ENCODE measurements around the gene TDRD5.
A peak's percentile ranks its signal among the peaks of the same experiment; 100 is the strongest.
"Not testable (repeated sequence)": the region's sequence is repeated elsewhere in the genome, so short reads cannot be mapped to it uniquely, and the experiment has no call there.

The TDRD5 gene

DNA sequence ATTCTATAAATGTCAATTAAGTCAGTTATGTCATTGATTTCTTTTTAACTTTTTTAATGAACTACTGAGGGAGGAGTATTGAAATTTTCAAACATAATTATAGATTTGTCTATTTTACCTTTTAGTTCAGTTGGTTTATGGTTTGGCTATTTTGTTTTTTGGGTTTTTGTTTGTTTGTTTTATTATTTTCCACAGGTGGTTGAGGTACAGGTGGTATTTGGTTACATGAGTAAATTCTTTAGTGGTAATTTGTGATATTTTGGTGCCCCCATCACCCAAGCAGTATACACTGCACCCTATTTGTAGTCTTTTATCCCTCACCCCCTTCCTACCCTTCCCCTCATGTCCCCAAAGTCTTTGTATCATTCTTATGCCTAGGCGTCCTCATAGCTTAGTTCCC lies 9.5 kb downstream of the TDRD5 start:
- DNase-seq (ENCODE audit: low read depth) = no peak

DNA sequence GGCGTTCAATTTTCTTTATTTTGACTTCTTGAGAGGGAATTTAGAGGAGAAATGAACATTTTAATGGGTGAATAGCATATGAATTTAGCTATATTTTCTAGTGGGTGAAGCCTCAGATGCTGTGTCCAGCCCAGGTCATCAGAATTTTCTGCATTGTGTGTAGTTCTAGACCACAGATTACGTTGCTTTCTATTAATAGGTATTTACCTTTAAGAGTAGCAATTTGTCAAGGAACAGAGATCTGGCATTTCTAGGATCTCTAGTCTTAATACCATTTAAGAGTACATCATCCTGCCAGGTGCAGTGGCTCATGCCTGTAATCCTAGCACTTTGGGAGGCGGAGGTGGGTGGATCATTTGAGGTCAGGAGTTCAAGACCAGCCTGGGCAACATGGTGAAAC lies 20.7 kb downstream of the TDRD5 start:
- DNase-seq (ENCODE audit: low read depth) = no peak

DNA sequence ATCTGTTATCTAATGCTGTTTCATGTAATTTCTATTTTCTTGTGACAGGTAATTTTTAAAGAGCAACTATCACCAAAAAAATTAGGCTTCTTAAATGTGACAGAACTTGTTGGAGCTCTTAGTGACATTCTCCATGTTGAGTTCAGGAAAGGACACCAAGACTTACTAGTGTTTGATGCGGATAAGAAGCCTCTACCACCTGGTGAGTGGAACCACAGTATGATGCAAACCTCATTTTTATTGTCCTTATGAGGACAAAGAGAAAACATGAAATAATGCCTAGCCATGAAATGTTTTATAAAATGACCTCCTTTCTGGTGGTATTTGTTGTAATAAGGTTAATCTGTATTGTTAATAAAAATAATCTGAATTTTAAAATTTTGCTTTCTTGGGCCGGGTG lies 39.1 kb downstream of the TDRD5 start:
- no peak for DNase-seq (ENCODE audit: low read depth)

DNA sequence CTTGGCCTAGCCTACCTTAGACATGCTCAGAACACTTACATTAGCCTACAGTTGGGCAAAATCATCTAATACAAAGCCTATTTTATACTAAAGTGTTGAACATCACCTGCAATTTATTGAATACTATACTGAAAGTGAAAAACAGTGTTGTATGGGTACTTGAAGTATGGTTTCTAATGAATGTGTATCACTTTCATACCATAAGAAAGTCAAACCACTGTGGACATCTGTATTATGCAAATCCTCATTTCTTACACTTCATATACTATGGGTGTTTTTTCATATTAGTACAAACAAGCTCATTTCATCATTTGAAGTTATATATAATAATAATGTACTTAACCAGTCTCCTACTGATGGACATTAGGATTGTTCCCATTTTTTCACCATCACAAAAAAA lies 41.2 kb downstream of the TDRD5 start:
- no peak for DNase-seq (ENCODE audit: low read depth)

DNA sequence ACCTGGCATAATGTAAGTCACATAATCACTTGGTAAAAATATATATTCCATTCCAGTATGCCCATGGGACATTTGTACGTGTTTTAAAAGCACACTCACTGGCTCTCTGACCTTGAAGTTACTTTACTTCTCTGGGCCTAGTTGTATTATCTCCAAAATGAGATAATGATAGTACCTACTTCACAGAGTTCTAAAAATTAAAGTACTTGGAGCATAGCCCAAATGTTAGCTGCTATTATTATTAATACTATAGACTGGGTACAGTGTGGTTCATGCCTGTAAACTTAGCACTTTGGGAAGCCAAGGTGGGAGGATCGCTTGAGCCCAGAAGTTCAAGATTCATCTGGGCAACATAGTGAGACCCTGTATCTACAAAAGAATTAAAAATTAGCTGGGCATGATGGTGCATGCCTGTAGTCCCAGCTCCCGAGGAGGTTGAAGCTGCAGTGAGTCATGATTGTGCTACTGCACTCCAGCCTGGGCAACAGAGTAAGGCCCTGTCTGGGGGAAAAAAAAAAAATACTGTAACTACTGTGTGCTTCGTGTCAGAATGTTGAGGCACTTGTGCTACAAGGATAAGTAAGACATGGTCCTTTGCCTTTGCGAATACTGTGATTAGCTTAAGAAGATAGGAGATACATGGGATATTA lies 45.7 kb downstream of the TDRD5 start:
- no peak for DNase-seq (ENCODE audit: low read depth)

DNA sequence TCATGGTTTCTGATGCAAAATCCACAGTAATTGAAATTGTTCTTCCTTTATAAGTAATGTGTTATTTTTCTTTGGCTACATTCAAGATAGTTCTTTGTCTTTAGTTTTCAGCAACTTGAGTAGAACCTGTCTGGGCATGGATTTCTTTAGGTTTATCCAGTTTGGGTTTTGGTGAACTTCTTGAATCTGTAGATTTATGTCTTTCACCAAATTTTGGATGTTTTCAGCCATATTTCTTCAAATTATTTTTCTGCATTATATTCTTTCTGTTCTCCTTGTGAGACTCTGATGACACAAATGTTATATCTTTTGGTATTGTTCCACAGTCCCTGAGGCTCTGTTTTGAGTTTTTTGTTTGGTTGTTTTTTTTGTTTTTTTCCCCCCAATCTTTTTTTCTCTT lies 69.4 kb downstream of the TDRD5 start:
- no peak for DNase-seq (ENCODE audit: low read depth)

DNA sequence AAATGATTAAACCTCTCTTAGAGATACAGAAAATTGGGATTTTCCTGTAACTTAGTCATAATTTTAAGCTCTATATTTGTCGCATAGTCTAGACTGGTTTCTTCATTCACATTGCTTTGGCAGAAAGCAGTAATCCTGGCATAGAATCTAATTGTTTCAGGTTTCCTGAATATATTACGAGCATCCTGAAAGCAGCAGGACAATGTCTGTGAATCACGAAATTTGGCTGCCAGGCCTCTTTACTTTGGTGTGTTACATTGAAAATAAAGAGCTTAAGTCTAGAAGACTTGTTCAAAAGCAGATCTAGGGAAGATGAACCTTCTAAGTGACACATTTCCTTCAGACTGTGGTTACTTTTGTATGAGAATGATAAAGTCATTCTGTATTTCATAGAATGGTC lies 72.2 kb downstream of the TDRD5 start:
- no peak for DNase-seq (ENCODE audit: low read depth)

DNA sequence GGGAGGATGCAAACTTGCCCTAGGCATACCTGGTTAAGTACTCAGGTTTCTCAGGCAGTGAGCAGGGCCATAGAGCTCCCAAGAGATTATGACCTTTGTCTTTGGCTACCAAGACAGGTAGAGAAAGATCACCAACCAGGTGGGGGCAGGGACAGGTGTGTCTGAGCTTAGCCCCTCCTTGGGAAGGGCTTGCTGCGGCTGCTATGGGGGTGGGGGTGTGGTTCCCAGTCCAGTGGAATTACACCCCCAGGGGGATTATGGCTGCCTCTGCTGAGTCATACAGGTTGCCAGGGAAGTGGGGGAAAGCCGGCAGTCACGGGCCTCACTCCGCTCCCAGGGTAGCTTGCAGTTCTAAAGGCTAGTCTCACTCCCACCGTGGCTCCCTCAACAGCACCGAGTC lies 86.2 kb downstream of the TDRD5 start:
- DNase-seq (ENCODE audit: low read depth) = no peak

DNA sequence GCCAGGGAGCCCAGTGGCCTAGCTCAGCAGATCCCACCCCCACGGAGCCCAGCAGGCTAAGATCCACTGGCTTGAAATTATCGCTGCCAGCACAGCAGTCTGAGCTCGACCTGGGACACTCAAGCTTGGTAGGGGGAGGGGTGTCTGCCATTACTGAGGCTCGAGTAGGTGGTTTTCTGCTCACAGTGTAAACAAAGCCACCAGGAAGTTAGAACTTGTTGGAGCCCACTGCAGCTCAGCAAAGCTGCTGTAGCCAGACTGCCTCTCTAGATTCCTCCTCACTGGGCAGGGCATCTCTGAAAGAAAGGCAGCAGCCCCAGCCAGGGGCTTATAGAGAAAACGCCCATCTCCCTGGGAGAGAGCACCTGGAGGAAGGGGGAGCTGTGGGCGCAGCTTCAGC lies 102.9 kb downstream of the TDRD5 start:
- DNase-seq (ENCODE audit: low read depth) = not testable (repeated sequence)

DNA sequence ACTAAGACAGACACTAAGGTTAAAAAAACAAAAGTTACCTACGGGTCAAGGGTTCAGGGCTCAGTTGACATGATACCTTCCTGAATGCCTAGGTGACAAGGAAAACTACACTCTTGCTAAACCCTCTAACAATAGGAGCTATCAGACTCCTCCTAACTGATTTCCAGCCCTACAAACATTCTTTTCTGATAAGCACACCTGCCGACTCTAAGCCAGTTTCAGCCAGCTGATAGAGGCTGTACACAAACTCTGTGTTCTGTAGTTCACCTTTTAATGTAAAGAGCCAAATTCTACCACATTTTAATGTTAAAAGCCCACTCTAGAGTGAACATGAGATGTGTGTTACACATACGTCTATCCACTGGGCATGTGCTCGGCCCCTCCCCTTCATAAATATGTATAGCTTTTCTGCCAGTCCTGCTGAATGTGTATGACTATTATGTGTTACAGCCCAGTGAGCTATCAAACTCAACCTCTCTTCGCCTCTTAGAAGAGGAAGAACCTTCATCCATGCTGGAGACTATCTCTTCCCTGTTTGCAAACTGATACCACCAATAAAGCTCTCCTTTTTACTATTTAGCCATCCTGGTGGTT lies 111.4 kb downstream of the TDRD5 start:
- no peak for DNase-seq (ENCODE audit: low read depth)

DNA sequence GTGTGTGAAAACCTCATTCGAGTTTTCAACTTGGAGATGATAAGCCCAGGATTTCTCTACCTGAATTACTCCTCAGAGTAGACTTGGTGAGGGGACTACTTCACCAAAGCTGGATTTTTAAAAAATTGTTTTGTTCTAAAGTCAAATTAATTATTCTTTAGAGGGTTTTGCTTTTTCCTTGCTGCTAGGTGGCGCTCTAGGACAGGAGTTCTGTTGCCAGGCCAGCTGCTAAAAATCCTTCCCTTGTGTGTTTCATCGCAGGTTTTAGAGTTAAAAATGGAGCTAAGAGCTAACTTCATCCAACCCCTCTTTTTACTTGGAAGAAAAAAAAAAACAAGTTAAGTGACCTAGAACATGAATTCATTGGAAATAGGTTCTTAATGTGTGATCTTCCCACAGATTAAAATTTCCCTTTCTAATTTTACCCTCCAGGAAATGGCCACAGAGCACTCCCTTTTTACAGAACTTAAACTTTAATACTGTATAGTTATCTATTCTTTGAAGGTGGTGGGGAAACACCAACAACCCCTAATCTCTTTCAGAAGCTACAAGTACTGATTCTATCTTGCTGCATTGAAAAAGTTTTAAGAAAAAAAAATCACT lies 114.8 kb downstream of the TDRD5 start:
- DNase-seq (ENCODE audit: low read depth) = peak; percentile 11

DNA sequence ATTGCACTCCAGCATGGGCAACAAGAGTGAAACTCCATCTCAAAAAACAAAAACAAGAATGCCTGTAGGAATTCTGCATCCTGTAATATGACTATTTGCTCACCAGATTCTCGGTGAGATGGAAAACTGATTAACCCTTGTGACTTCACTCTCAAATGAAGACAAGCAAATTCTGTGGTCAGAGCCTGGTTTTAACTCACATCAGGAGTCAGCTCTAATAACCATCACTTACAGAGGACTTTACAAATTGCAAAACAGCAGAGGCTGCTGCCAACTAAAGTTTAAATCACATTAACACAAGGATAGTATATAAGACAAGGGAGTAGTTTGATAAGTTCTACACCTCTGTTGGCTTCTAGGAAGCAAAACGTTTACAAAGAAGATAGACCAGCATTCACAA lies 115.8 kb downstream of the TDRD5 start:
- DNase-seq (ENCODE audit: low read depth) = no peak

DNA sequence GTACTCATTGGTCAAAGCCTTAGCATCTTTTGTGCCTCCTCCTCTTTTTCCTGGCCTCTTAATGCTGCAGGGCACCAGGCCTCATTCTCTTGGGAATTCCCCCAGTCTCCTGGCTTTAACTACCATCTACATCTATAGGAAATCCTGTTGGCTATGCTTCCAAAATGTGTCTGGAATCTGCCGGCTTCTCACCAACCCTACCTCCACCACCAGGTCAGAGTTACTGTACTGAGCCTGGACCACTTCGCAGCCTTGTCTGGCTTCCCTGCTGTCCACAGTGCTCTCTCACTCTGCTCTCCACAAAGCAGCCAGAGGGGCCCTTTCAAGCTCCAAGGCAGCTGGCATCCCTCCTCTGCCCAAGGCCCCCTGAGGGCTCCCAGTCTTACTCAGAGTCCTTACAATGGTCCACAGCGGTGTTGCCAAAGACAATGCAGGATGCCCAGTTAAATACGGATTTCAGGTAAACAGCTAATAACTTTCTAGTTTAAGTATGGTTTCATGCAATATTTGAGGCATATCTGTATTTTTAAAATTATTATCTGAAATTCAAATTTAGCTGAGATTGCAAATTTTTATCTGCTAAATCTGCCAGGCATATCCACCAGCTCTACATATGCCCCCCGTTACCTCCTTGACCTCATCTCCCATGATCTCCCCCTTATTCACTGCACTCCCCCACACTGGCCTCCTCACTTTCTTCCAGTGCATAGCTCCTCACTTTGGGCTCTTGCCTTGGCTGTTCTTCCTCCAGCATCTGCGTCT lies 117.0 kb downstream of the TDRD5 start:
- DNase-seq (ENCODE audit: low read depth) = no peak

DNA sequence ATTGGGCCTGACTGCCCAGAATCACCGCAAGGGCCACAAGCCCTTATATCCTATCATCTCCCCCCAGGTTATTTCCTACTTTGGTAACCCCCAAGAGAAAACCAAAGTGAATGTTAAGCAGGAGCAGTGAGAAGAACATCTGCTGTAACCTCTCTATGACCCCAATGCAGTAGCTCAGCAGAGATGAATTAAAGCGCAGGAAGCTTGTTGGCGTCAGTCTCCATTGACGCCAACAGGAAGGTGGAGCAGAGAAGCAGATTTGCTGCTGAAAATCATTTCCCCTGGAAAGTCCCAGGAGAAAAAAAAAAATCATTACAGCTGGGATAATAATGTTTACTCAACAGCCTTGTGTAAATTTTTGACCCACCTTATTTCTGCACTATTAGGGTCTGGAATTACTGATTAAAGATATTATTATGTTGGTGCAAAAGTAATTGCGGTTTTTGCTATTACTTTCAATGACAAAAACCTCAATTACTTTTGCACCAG lies 118.3 kb downstream of the TDRD5 start:
- no peak for DNase-seq (ENCODE audit: low read depth)

DNA sequence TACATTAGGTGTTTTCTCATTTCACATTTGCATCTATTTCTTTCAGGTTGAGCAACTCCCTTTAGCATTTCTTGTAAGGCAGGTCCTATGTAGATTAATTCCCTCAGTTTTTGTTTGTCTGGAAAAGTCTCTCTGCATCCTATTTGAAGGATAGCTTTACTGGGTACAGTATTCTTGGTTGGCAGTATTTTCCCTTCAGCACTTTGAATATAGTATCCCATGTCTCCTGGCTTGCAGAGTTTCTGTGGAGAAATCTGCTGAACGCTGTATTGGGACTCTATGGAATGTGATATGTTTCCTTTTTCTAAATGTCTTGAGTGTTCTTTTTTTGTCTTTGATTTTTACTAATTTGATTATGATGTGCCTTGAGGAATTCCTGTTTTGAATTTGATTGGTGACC lies 122.5 kb downstream of the TDRD5 start:
- DNase-seq (ENCODE audit: low read depth) = no peak

DNA sequence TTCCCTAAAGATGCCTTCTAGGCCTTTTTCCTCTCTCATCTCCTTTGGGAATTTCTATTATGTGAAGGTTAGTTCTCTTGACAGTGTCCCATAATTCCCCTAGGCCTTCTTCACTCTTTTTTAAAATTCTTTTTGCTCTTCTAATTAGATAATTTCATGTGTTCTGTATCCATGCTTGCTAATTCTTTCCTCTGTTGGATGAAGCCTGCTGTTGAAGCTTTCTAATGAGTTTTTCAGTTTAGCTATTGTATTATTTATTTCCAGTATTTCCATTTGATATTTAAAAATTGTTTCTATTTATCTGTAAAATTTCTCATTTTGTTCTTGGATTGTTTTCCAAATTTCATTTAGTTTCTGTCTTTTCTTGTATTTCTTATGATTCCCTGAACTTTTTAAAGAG lies 123.0 kb downstream of the TDRD5 start:
- no peak for DNase-seq (ENCODE audit: low read depth)

DNA sequence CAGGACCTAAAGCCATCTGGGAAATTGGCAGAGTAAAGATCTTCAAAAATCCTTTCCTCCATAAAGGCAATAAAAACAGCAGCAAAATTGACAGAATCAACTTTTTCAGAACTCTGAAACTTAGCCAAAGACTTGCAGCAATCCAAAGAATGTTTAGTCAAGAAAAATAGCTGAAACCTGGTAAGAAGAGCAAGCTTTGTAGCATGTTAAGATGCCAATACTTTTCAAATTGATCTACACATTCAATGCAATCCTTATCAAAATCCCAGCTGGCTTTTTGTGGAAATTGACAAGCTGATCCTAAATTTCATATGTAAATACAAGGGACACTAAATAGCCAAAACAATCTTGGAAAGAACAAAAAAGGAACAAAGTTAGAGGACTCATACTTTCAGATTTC lies 127.6 kb downstream of the TDRD5 start:
- DNase-seq (ENCODE audit: low read depth) = no peak

DNA sequence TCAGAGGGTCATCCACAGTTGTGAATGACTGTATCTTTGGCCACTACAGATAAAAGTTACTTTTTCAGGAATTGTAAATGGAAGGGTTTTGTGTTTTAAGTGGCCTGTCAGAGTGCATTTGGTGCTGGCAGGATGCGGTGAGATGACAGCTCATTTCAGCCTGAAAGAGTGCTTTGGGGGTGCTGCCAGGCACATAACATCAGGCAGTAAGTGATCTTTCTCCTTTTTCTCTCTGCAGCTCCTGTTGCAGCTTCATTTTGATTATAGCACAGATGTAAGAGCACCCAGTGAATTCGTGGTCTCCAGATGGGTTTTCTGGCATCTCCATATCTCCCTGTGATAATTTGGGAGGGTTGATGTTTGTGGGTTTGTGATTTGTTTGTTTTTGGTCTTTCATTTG lies 136.6 kb downstream of the TDRD5 start:
- no peak for DNase-seq (ENCODE audit: low read depth)

DNA sequence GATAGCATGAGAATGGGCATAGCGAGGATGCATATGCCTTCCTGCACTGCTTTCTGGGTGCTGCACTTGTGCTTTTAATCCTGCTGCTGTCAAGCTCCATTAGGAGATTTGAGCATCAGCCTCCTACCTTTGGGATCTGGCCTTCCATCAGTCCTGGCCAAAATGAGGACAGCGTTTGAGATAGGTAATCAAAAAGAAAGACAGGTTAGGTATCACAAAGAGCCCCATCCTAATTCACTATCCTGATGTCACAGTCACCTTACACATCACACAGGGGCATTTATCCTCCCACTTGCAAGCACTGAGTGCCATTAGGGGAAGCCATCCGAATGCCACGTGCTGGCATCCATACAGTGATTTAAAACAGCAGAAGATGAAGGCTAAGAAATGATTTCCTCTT lies 138.2 kb downstream of the TDRD5 start:
- no peak for DNase-seq (ENCODE audit: low read depth)

DNA sequence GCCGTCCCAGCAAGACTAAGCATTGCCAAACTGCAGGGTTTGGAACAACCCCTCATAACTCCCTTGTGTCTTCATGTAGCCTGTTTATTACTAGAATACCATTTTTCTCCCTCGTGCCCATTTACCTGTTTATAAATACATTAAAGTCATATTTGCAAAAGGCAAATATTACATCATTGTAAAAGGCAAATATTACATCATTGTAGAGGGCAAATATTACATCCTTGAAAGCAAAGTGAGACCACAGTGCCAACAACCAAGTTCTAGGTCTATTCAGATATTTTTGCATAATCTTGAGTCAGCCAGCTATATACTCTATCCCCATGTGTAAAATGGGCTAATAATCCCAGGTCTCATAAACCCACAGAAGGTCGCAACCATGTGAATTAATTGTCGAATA lies 140.0 kb downstream of the TDRD5 start:
- no peak for DNase-seq (ENCODE audit: low read depth)
